IMR-90 (cell line): ENCODE measurements around the gene PRR23E. TPM values are rescaled to one million over a fixed set of nuclear protein-coding genes. Genes with fewer than 3 reads are reported as not detected.

Source experiments
- ATAC-seq: fragments of 200-7000 bp; cut with Tn5 transposase; 2 replicates; pipeline ENCODE4 v1.9.1; 2020; ENCODE audit warnings: low read depth, mild to moderate bottlenecking, moderate library complexity
- BruUV-seq: library from RNA; stranded (reverse); fragments of 400-500 nt; replicated peaks from 2 replicates; lab custom pipeline; 2021; lab: Mats Ljungman, UMichigan
- CTCF ChIA-PET: fragments of 300-600 bp; formaldehyde crosslinking; extraction: SDS; loops from one replicate; lab custom pipeline; 2021; ENCODE audit warnings: antibody characterized with exemption; lab: Yijun Ruan, JAX
- POLR2A ChIA-PET: fragments of 300-600 bp; sonication (Branson Sonifier 250); formaldehyde crosslinking; loops from one replicate; lab custom pipeline; 2022; ENCODE audit warnings: antibody characterized with exemption; ENCODE audit not compliant: unreplicated experiment; lab: Charles Lee
- DNase-seq: peaks from one replicate; pipeline ENCODE4 v3.0.0; 2013
- H2AFZ ChIP-seq: replicated peaks from 2 replicates; pipeline ENCODE3; 2013; ENCODE audit warnings: low read length, mild to moderate bottlenecking; ENCODE audit not compliant: poor library complexity
- H2AK5ac ChIP-seq: 2 replicates; pipeline ENCODE4 v1.6.1; 2013; ENCODE audit warnings: low read depth, low read length, inconsistent platforms
- H2AK9ac ChIP-seq: replicated peaks from 2 replicates; pipeline ENCODE3; 2013; ENCODE audit warnings: mild to moderate bottlenecking, low read depth, low read length, moderate library complexity; ENCODE audit not compliant: poor library complexity
- H2BK120ac ChIP-seq: 2 replicates; pipeline ENCODE4 v1.6.1; 2013; ENCODE audit warnings: low read depth, low read length, inconsistent platforms
- H2BK15ac ChIP-seq: 3 replicates; pipeline ENCODE4 v1.6.1; 2013; ENCODE audit warnings: low read depth, low read length, inconsistent platforms
- H2BK20ac ChIP-seq: 2 replicates; pipeline ENCODE4 v1.6.1; 2013; ENCODE audit warnings: low read depth, mild to moderate bottlenecking, inconsistent platforms, low read length, moderate library complexity
- H2BK5ac ChIP-seq: 2 replicates; pipeline ENCODE4 v1.6.1; 2013; ENCODE audit warnings: mild to moderate bottlenecking, low read depth, low read length, inconsistent platforms; ENCODE audit not compliant: poor library complexity, severe bottlenecking
- H3K14ac ChIP-seq: replicated peaks from 2 replicates; pipeline ENCODE4 v1.6.1; 2013; ENCODE audit warnings: low read depth, low read length, inconsistent platforms
- H3K18ac ChIP-seq: 2 replicates; pipeline ENCODE4 v1.6.1; 2013; ENCODE audit warnings: low read depth, low read length, control low read depth
- H3K23ac ChIP-seq: 2 replicates; pipeline ENCODE4 v1.6.1; 2013; ENCODE audit warnings: low read depth, low read length, inconsistent platforms
- H3K27ac ChIP-seq: 2 replicates; pipeline ENCODE4 v1.5.1; 2013; ENCODE audit warnings: mild to moderate bottlenecking, control low read depth, low read length; ENCODE audit not compliant: insufficient read depth
- H3K27me3 ChIP-seq: 2 replicates; pipeline ENCODE4 v1.6.1; 2013; ENCODE audit warnings: low read length; ENCODE audit not compliant: control insufficient read depth, insufficient read depth
- H3K36me3 ChIP-seq: 2 replicates; pipeline ENCODE4 v1.6.1; 2013; ENCODE audit warnings: low read length, mixed read lengths; ENCODE audit not compliant: control insufficient read depth, insufficient read depth
- H3K4ac ChIP-seq: 2 replicates; pipeline ENCODE4 v1.6.1; 2013; ENCODE audit warnings: low read depth, low read length, inconsistent platforms
- H3K4me1 ChIP-seq: 2 replicates; pipeline ENCODE4 v1.6.1; 2013; ENCODE audit warnings: low read length, mixed read lengths; ENCODE audit not compliant: control insufficient read depth, insufficient read depth
- H3K4me2 ChIP-seq: 2 replicates; pipeline ENCODE4 v1.6.1; 2013; ENCODE audit warnings: low read depth, mild to moderate bottlenecking, control low read depth, low read length, moderate library complexity
- H3K4me3 ChIP-seq: 2 replicates; pipeline ENCODE4 v1.5.1; 2013; ENCODE audit warnings: low read depth, mild to moderate bottlenecking, control low read depth, low read length, moderate library complexity; ENCODE audit not compliant: insufficient read depth
- H3K56ac ChIP-seq: 2 replicates; pipeline ENCODE4 v1.6.1; 2013; ENCODE audit warnings: low read length, inconsistent platforms; ENCODE audit not compliant: insufficient read depth; ENCODE audit errors: extremely low read depth
- H3K79me1 ChIP-seq, 2 experiments: 2 replicates each; pipeline ENCODE4 v1.6.1; 2013; ENCODE audit warnings: low read length in 2 of 2, inconsistent platforms in 1 of 2, low read depth in 1 of 2
- H3K9ac ChIP-seq: 2 replicates; pipeline ENCODE4 v1.6.1; 2013; ENCODE audit warnings: low read depth, low read length, control low read depth
- H3K9me1 ChIP-seq: 2 replicates; pipeline ENCODE4 v1.6.1; 2013; ENCODE audit warnings: low read length, inconsistent platforms; ENCODE audit not compliant: insufficient read depth
- H3K9me3 ChIP-seq: 2 replicates; pipeline ENCODE4 v1.6.1; 2013; ENCODE audit warnings: low read length; ENCODE audit not compliant: control insufficient read depth, insufficient read depth
- H4K20me1 ChIP-seq: 2 replicates; pipeline ENCODE4 v1.6.1; 2013; ENCODE audit warnings: low read length, inconsistent platforms; ENCODE audit not compliant: insufficient read depth
- H4K5ac ChIP-seq: 2 replicates; pipeline ENCODE4 v1.6.1; 2013; ENCODE audit warnings: mild to moderate bottlenecking, low read depth, low read length, control low read depth
- H4K8ac ChIP-seq, 2 experiments: 2 replicates each; pipeline ENCODE4 v1.6.1; 2013; ENCODE audit warnings: low read depth in 2 of 2, low read length in 2 of 2, control low read depth in 1 of 2, inconsistent platforms in 1 of 2
- H4K91ac ChIP-seq: 2 replicates; pipeline ENCODE4 v1.6.1; 2013; ENCODE audit warnings: low read depth, low read length, inconsistent platforms; ENCODE audit not compliant: insufficient read depth
- BHLHE40 ChIP-seq: fragments of 150-350 bp; IDR thresholded peaks from 2 replicates; pipeline ENCODE4 v1.6.1; 2016; ENCODE audit warnings: mild to moderate bottlenecking, low read depth, low read length
- CEBPB ChIP-seq: IDR thresholded peaks from 2 replicates; pipeline ENCODE4 v1.6.1; 2012; ENCODE audit warnings: low read depth, low read length, improper control_type of control experiment
- CHD1 ChIP-seq: IDR thresholded peaks from 2 replicates; pipeline ENCODE4 v1.6.1; 2012; ENCODE audit warnings: low read depth, low read length, improper control_type of control experiment
- ELK1 ChIP-seq: fragments of 150-350 bp; IDR thresholded peaks from 2 replicates; pipeline ENCODE4 v1.6.1; 2016; ENCODE audit warnings: low read depth, mild to moderate bottlenecking, low read length, moderate library complexity, borderline replicate concordance
- FOS ChIP-seq: fragments of 150-350 bp; IDR thresholded peaks from 2 replicates; pipeline ENCODE4 v1.6.1; 2016; ENCODE audit warnings: low read depth, low read length
- MAFK ChIP-seq: IDR thresholded peaks from 2 replicates; pipeline ENCODE4 v1.6.1; 2012; ENCODE audit warnings: low read depth, low read length, improper control_type of control experiment
- MAZ ChIP-seq: IDR thresholded peaks from 2 replicates; pipeline ENCODE4 v1.6.1; 2012; ENCODE audit warnings: low read depth, mild to moderate bottlenecking, low read length, improper control_type of control experiment, moderate library complexity, borderline replicate concordance
- MXI1 ChIP-seq: IDR thresholded peaks from 2 replicates; pipeline ENCODE4 v1.6.1; 2012; ENCODE audit warnings: low read depth, mild to moderate bottlenecking, low read length, moderate library complexity, borderline replicate concordance
- NFE2L2 ChIP-seq: fragments of 150-350 bp; IDR thresholded peaks from 2 replicates; pipeline ENCODE4 v1.6.1; 2016; ENCODE audit warnings: low read depth, mild to moderate bottlenecking, low read length
- POLR2A ChIP-seq: IDR thresholded peaks from 2 replicates; pipeline ENCODE4 v1.6.1; 2012; ENCODE audit warnings: mild to moderate bottlenecking, low read depth, low read length
- RAD21 ChIP-seq: IDR thresholded peaks from 2 replicates; pipeline ENCODE4 v1.6.1; 2012; ENCODE audit warnings: low read length, improper control_type of control experiment
- RCOR1 ChIP-seq: IDR thresholded peaks from 2 replicates; pipeline ENCODE4 v1.6.1; 2012; ENCODE audit warnings: mild to moderate bottlenecking, low read length, improper control_type of control experiment; ENCODE audit not compliant: insufficient replicate concordance
- RFX5 ChIP-seq: IDR thresholded peaks from 2 replicates; pipeline ENCODE4 v1.8.0; 2012; ENCODE audit warnings: low read depth, mild to moderate bottlenecking, low read length, moderate library complexity
- SMC3 ChIP-seq: fragments of 150-350 bp; IDR thresholded peaks from 2 replicates; pipeline ENCODE4 v1.6.1; 2016; ENCODE audit warnings: low read depth, mild to moderate bottlenecking, antibody characterized with exemption, low read length, moderate library complexity
- USF2 ChIP-seq: fragments of 150-350 bp; IDR thresholded peaks from 2 replicates; pipeline ENCODE4 v1.6.1; 2017; ENCODE audit warnings: mild to moderate bottlenecking, antibody characterized with exemption, low read length, low read depth
- WGBS, 2 experiments: methylation state at CpG; one replicate each; pipeline versions ENCODE4 v1.1.5 to v1.1.7; 2013; ENCODE audit warnings: missing lambda C conversion rate in 2 of 2; ENCODE audit not compliant: insufficient read length in 1 of 2; ENCODE audit errors: extremely low coverage in 2 of 2; 5-methylcytosine and 5-hydroxymethylcytosine counted together
- dilution Hi-C: fragments of 300-500 bp; cut with HindIII; formaldehyde crosslinking; loops from one replicate; pipeline ENCODE4 v1.14.3; 2018; ENCODE audit warnings: low sequenced_read_pairs; ENCODE audit not compliant: unreplicated experiment
- in situ Hi-C: fragments of 300-500 bp; cut with MboI; formaldehyde crosslinking; loops from 3 replicates; pipeline ENCODE4 v1.14.3; 2019; ENCODE audit warnings: low sequenced_read_pairs, inconsistent platforms, mixed read lengths
- intact Hi-C: fragments of 100-400 bp; cut with micrococcal nuclease; formaldehyde crosslinking; loops from 2 replicates; pipeline ENCODE4 v1.10.0; 2022
- polyA plus RNA-seq, 3 experiments: library from polyadenylated mRNA; depleted of rRNA; stranded (reverse); fragments of >200 nt; gene quantifications; 2 replicates each; pipeline ENCODE4 v1.2.3, GENCODE V29; 2012; ENCODE audit warnings: low replicate concordance in 1 of 3
- total RNA-seq: library from RNA; depleted of rRNA; stranded (reverse); fragments of >200 nt; gene quantifications from 2 replicates; pipeline ENCODE4 v1.2.3, GENCODE V29; 2012
- TF ChIP-seq, protein P1 (sequence below): conservative IDR thresholded peaks from 2 replicates; pipeline ENCODE4 v1.5.1; 2012; ENCODE audit warnings: mild to moderate bottlenecking, low read depth, low read length, improper control_type of control experiment

PRR23E gene
- total and polyA plus RNA-seq, 2 of the 4 experiments (the other 2 are of a cell fraction), result not detected

DNA sequence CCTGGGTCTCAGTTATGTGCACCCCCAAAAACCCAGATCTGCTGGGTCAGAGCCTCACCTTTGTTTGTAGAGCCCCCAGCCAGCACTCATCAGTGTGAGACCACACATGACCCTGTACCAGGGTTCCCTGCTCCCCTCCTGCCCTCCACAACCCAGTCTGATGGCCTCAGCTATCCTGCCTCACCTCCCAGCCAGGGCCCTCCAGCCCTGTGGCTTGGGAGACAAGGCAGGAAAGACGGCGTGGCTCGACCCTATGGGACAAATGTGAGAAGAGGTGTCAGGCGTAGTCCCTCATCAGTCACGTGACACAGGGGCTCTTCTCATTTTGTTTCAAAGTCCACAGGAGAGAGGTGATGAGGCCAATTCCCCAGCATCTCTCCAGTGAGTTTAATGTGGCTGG, 28.3 kb upstream of the PRR23E start:
- 68% methylated on average over 4 of the region's 5 CpGs; no CpG with 5 or more reads in 1 of the 2 experiments for WGBS, 2 experiments
- no peaks in the 10 kb centered on the region for H3K4me1 ChIP-seq
- no peak overlapping the region for H3K9ac ChIP-seq
- peaks cover 2% of the 10 kb centered on the region for H3K27me3 ChIP-seq
- POLR2A ChIA-PET, result no interaction called here
- H2AK9ac ChIP-seq, result no peak overlapping the region
- dilution Hi-C loops (no loop called here), intact Hi-C loops (no loop called here), in situ Hi-C loops (no loop called here)
- H2AFZ ChIP-seq, result no peak overlapping the region
- H3K4me3 ChIP-seq, result no peak overlapping the region
- H3K14ac ChIP-seq, result no peak overlapping the region
- no peak overlapping the region for H3K18ac ChIP-seq
- no peak overlapping the region for H3K4me2 ChIP-seq
- ATAC-seq, result no peak
- H3K4ac ChIP-seq, result no peak overlapping the region
- no peak overlapping the region for H4K8ac ChIP-seq
- no peak overlapping the region for H2BK120ac ChIP-seq
- no peaks in the 10 kb centered on the region for H3K9me3 ChIP-seq
- no peak overlapping the region for H4K91ac ChIP-seq
- H3K23ac ChIP-seq, result no peak overlapping the region
- no peaks in the 10 kb centered on the region for H4K20me1 ChIP-seq
- H3K36me3 ChIP-seq, result no peaks in the 10 kb centered on the region
- H3K27ac ChIP-seq, result no peak overlapping the region
- H3K56ac ChIP-seq, result no peak overlapping the region
- no peak overlapping the region for H4K5ac ChIP-seq
- H2BK15ac ChIP-seq, result no peak overlapping the region
- H2BK20ac ChIP-seq, result no peak overlapping the region
- no peak for TF ChIP-seq CHD1
- TF ChIP-seq USF2, result no peak
- no peak for TF ChIP-seq FOS
- TF ChIP-seq BHLHE40, result no peak
- no peak for TF ChIP-seq RCOR1
- TF ChIP-seq SMC3, result no peak
- TF ChIP-seq RFX5, result no peak
- no peak for TF ChIP-seq POLR2A
- TF ChIP-seq ELK1, result no peak
- no peak for TF ChIP-seq RAD21
- no peak for TF ChIP-seq NFE2L2
- no peak for TF ChIP-seq MAFK
- no peak for TF ChIP-seq CEBPB
- TF ChIP-seq MAZ, result no peak
- TF ChIP-seq, protein P1, sequence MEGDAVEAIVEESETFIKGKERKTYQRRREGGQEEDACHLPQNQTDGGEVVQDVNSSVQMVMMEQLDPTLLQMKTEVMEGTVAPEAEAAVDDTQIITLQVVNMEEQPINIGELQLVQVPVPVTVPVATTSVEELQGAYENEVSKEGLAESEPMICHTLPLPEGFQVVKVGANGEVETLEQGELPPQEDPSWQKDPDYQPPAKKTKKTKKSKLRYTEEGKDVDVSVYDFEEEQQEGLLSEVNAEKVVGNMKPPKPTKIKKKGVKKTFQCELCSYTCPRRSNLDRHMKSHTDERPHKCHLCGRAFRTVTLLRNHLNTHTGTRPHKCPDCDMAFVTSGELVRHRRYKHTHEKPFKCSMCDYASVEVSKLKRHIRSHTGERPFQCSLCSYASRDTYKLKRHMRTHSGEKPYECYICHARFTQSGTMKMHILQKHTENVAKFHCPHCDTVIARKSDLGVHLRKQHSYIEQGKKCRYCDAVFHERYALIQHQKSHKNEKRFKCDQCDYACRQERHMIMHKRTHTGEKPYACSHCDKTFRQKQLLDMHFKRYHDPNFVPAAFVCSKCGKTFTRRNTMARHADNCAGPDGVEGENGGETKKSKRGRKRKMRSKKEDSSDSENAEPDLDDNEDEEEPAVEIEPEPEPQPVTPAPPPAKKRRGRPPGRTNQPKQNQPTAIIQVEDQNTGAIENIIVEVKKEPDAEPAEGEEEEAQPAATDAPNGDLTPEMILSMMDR, result no peak
- no peak for TF ChIP-seq MXI1
- DNase-seq, result no peak
- H2BK5ac ChIP-seq, result no peak overlapping the region
- H3K9me1 ChIP-seq, result no peaks in the 10 kb centered on the region
- CTCF ChIA-PET, result no interaction called here
- H3K79me1 ChIP-seq, result no peaks in the 10 kb centered on the region
- no TSS peak for BruUV-seq
- H2AK5ac ChIP-seq, result no peak overlapping the region
